ENCODE results near the gene PCDHB8.
"Not testable (repeated sequence)": the region's sequence is repeated elsewhere in the genome, so short reads cannot be mapped to it uniquely, and the experiment has no call there.

- not testable (repeated sequence) for TF ChIP-seq CTCF (IDR thresholded peaks at IDR 0.05); POLR2AphosphoS5 (IDR thresholded peaks at IDR 0.05; ENCODE audit: low read depth, low read length); SIN3A (IDR thresholded peaks at IDR 0.05; ENCODE audit: borderline replicate concordance, insufficient read depth, low read depth, low read length); REST (IDR thresholded peaks at IDR 0.05; ENCODE audit: insufficient read depth in 1 of 2, low read depth in 2 of 2, low read length in 1 of 2)
Observed at GRCh38 chr5:141151632-141152031, 26.0 kb upstream of the PCDHB8 start.

Data from Panc1 (cell line).